GM10266 (cell line): Measurements from ENCODE around the gene MRNIP.
A peak's percentile ranks its signal among the peaks of the same experiment; 100 is the strongest.

Experiments used
- DNase-seq: peaks from one replicate; pipeline ENCODE4 v3.0.0; 2012; ENCODE audit errors: extremely low spot score
- TF ChIP-seq, protein P1 (sequence below): IDR thresholded peaks from 2 replicates; pipeline ENCODE4 v1.5.1; 2012; ENCODE audit warnings: mild to moderate bottlenecking, low read depth; ENCODE audit not compliant: control insufficient read depth, insufficient read depth; ENCODE audit errors: missing control alignments

MRNIP gene, protein sequence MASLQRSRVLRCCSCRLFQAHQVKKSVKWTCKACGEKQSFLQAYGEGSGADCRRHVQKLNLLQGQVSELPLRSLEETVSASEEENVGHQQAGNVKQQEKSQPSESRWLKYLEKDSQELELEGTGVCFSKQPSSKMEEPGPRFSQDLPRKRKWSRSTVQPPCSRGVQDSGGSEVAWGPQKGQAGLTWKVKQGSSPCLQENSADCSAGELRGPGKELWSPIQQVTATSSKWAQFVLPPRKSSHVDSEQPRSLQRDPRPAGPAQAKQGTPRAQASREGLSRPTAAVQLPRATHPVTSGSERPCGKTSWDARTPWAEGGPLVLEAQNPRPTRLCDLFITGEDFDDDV

DNA sequence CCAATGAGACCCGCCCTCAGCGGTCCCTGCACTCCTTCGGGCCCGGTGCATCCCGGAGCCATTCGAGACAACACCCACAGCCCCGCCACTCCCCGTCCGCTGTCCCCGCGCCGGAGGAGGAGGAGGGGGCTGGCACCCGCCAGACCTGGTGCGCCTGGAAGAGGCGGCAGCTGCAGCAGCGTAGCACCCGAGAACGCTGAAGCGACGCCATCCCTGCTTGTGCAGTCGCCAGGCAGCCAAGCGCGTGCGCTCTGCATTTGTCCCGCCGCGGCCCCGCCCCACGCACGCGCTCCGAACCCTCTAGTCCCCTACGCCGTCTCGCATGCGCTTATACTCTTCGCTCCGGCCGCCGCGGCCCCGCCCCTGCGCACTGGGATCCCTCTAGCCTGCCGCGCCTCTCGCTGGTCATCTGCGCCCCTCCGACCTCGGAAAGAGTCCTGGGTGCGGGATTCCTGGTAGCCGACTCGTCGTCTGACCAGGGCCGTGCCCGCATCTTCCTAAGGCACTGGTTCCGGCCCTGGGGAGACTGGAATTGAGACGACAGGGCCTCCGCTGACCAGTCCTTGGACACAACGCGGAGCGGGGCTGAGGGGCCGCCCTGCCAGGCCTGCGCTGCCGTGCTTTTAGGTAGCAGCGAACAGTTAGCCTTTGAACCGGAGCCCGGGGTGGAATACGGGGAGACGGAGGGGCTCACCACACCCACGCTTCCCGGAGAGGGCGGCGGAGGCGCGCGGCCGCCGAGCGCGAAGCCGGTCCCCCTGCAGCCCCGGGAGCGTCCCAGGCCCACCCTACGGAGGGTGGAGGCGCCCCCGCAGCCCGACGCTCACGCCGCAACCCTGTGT is at the start of gene MRNIP:
Gene MRNIP, minus strand, starts transcription at position 232 of the 842 bp plus-strand sequence. Its CDS starts 21 bp downstream, at position 211.
- peak; percentile 97 for DNase-seq
- TF ChIP-seq, protein P1, sequence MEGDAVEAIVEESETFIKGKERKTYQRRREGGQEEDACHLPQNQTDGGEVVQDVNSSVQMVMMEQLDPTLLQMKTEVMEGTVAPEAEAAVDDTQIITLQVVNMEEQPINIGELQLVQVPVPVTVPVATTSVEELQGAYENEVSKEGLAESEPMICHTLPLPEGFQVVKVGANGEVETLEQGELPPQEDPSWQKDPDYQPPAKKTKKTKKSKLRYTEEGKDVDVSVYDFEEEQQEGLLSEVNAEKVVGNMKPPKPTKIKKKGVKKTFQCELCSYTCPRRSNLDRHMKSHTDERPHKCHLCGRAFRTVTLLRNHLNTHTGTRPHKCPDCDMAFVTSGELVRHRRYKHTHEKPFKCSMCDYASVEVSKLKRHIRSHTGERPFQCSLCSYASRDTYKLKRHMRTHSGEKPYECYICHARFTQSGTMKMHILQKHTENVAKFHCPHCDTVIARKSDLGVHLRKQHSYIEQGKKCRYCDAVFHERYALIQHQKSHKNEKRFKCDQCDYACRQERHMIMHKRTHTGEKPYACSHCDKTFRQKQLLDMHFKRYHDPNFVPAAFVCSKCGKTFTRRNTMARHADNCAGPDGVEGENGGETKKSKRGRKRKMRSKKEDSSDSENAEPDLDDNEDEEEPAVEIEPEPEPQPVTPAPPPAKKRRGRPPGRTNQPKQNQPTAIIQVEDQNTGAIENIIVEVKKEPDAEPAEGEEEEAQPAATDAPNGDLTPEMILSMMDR = peak; percentile 28

DNA sequence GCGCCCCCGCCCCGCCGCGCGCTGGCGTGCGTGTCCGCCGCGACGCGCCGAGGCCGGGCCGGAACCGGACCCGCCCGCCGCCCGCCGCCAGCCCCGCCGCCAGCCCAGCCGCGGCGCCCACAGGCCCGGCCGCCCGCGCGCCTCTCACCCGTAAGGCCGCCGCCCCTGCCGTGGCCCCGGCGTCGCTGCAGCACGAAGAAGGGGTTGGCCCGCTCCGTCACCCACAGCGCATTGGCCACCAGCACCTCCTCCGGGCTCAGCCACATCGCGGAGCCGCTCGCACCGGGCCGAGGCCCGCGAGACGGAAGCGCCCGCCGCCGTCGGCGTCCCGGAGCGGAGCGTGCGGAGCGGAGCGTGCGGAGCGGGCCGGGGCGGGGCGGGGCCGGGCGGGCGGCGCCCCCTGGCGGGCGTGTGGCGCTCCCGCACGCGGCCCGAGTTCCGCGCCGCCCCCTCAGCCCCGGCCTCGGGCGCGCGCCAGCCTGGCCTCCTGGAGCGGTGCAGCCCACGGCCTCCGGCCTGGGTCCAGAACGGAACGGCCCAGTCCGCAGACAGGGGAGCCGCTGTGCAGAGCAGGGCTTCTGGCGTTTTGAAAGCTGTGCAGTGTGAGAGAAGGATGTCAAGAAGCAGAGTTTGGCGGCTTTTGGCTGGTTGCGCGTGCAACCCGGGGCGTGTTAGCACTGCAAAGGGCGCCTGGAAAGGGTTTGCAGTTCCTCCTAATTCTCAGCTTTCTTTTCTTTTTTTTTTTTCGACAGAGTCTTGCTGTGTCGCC is 49.1 kb upstream of the MRNIP start, which contains the start of gene TBC1D9B:
Gene TBC1D9B, minus strand, starts transcription at position 342 of the 769 bp plus-strand sequence. Its CDS starts 76 bp downstream, at position 266.
- peak; percentile 93 for DNase-seq
- TF ChIP-seq, protein P1 = peak; percentile 66

DNA sequence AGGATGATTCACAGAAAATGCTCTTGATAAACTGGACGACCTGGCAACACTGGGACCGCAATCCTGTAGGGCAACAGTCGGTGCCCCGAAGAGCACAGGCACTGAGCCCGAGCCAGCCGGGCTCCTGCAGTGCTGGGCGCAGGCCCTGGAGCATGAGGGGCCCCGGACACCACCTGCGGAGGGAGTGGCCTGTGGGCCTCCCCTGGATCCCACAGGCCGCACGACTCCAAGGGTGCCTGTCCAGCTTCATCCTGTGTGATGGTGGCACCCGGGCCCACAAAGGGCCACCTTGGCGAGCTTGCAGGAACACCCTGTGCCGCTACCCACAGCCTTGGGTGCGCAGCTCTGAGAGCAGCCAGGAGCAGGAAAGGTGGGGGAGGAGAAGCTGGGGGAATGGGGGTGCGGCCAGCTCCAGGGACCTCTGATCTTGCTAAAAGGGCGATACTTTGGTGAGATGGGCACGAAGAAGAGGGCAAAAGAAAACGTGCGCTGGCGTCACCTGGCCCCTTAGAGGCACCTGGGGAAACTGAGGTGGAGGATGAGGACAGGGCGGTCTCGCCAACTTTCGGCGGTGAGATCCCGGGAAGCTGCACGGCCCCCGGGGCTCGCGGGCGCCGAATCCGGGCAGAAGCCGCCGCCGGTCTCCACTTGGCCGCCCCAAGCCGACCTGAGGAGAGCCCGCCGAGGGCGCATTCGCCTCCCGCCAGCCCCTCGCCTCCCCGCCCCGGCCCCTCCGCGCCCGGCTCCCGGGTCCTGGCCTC is 48.4 kb upstream of the MRNIP start:
- DNase-seq = peak; percentile 52
- TF ChIP-seq, protein P1 = no peak

DNA sequence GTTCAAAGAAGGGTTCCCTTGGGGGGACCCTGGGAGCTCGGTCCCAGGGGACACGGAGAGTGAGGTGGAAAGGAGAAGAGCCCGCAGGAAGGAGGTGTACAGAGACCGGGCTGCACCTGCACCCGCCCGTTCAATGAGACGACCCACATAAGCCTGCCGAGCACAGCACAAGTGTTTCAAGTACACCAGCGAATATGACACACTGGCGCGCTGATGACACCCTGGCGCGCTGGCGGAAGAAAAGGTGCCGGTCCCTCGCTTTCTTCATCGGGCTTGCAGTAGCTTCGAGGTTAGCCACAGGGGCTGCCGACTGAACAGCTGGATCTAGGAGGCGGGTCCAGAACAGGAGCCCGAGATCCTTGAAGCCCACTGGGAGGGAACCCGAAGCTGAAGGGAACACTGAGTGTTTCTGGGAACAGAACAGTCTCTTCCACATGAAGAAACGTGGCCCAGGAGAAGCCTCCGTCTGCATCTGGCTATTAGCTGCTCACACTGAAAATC is 47.7 kb upstream of the MRNIP start:
- TF ChIP-seq, protein P1 = no peak
- DNase-seq = no peak

DNA sequence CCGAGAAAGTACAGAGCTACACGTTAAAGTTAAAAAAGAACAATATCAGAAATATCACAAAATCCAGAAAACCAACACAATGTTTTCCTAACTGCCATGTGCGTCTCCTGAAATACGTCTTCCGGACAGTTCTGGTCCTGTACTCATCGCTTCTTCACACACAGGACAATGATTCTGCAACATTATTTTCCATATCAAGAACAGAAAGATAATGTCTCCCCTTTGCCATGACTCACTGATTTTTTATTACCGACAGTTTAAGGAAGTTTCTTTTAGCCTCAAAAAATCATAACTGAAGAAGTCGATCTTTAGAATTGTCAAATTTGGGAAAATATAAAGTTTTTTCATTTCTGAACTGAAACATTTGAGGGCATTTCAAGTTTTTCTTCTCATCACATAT is 46.5 kb upstream of the MRNIP start:
- TF ChIP-seq, protein P1 = no peak
- DNase-seq = no peak

DNA sequence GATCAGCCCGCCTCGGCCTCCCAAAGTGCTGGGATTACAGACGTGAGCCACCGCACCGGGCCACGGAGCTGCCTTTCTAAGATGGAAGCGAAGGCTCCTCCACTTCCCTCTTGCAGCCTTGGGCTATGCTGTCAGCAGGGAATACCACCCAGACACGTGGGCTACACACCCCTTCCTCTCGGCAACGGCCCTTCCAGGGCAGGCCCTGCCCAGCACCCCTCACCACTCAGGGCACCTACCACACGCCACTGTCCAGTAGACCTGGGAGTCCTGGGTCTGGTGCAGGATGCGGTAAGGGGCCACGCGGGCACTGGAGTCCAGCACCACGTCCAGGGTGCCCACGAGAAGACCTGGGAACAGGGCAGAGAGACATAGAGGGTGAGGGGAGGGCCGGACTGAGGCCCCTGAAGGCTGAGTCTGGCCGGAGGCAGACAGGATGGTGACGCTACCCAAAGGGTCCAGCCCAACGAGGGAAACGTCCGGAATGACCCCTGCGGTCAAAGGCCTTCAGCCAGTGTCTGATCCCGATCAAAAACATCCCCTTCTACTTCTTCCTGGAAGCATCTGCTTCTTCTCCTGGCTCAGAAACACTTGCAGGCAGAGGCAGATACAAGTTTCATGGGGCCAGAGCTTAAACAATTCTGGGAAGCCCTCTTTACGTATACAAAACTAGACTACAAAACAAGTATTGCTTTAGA is 46.0 kb upstream of the MRNIP start:
- DNase-seq = no peak
- TF ChIP-seq, protein P1 = no peak
